ENCODE results near the gene LMCD1. TPM values are rescaled to one million over a fixed set of nuclear protein-coding genes. Genes with fewer than 3 reads are reported as not detected.

LMCD1 gene
- total and polyA plus RNA-seq, 4 donors = 33.6 to 179 (median 98.4) TPM

GRCh38 chr3:8482960-8483665 lies 18.5 kb upstream of the LMCD1 start:
- Histone ChIP-seq H3K4me1 (ENCODE audit: control insufficient read depth in 5 of 5, insufficient read depth in 5 of 5, low read length in 5 of 5) (peaks cover 6 to 26% (median 17%) of the 10 kb centered on the region in 5 donors), H3K9ac (ENCODE audit: insufficient read depth in 1 of 2, low read length in 2 of 2) (no peak overlapping the region), H3K4me3 (no peak overlapping the region), H3K27me3 (ENCODE audit: control insufficient read depth in 3 of 3, insufficient read depth in 3 of 3, low read length in 2 of 3) (no peaks in the 10 kb centered on the region), H3K9me3 (ENCODE audit: control insufficient read depth in 4 of 4, insufficient read depth in 3 of 4, low read length in 3 of 4) (peaks cover 0 to 7% (median 0%) of the 10 kb centered on the region in 4 donors), H3K36me3 (ENCODE audit: control insufficient read depth in 4 of 4, insufficient read depth in 4 of 4, low read length in 4 of 4) (no peaks in the 10 kb centered on the region), H3K27ac (ENCODE audit: low read depth in 1 of 2, low read length in 1 of 2) (peak overlapping the region; percentile 61 to 90)
- TF ChIP-seq CTCF (IDR thresholded peaks at IDR 0.05; ENCODE audit: control extremely low read depth, extremely low read depth) = no peak
- DNase-seq (peak; percentile 88 to 96 (median 93)), ATAC-seq (ENCODE audit: insufficient read depth, low FRiP score) (peak; percentile 59)
- WGBS, 2 donors = 35 to 71% methylated on average over 4 of the region's 4 CpGs

GRCh38 chr3:8484409-8485140 lies 17.0 kb upstream of the LMCD1 start:
- TF ChIP-seq CTCF (IDR thresholded peaks at IDR 0.05; ENCODE audit: control extremely low read depth, extremely low read depth) = no peak
- H3K4me1 ChIP-seq (ENCODE audit: control insufficient read depth in 5 of 5, insufficient read depth in 5 of 5, low read length in 5 of 5) = peaks cover 8 to 26% (median 17%) of the 10 kb centered on the region in 5 donors
- H3K9ac ChIP-seq (ENCODE audit: insufficient read depth in 1 of 2, low read length in 2 of 2) = no peak overlapping the region
- H3K27me3 ChIP-seq (ENCODE audit: control insufficient read depth in 3 of 3, insufficient read depth in 3 of 3, low read length in 2 of 3) = no peaks in the 10 kb centered on the region
- WGBS, 2 donors = 94 to 95% methylated on average over 5 of the region's 5 CpGs
- no peak overlapping the region for H3K4me3 ChIP-seq
- no peak for DNase-seq
- H3K9me3 ChIP-seq (ENCODE audit: control insufficient read depth in 4 of 4, insufficient read depth in 3 of 4, low read length in 3 of 4) = peaks cover 0 to 7% (median 0%) of the 10 kb centered on the region in 4 donors
- ATAC-seq (ENCODE audit: insufficient read depth, low FRiP score) = no peak
- no peaks in the 10 kb centered on the region for H3K36me3 ChIP-seq (ENCODE audit: control insufficient read depth in 4 of 4, insufficient read depth in 4 of 4, low read length in 4 of 4)
- H3K27ac ChIP-seq (ENCODE audit: low read depth in 1 of 2, low read length in 1 of 2) = peak overlapping the region in 1 of 2 donors; percentile 51

GRCh38 chr3:8485141-8485870 lies 16.3 kb upstream of the LMCD1 start:
- Histone ChIP-seq H3K36me3 (ENCODE audit: control insufficient read depth in 4 of 4, insufficient read depth in 4 of 4, low read length in 4 of 4) (no peaks in the 10 kb centered on the region), H3K27me3 (ENCODE audit: control insufficient read depth in 3 of 3, insufficient read depth in 3 of 3, low read length in 2 of 3) (no peaks in the 10 kb centered on the region), H3K9ac (ENCODE audit: insufficient read depth in 1 of 2, low read length in 2 of 2) (no peak overlapping the region), H3K4me1 (ENCODE audit: control insufficient read depth in 5 of 5, insufficient read depth in 5 of 5, low read length in 5 of 5) (peaks cover 8 to 30% (median 17%) of the 10 kb centered on the region in 5 donors), H3K27ac (ENCODE audit: low read depth in 1 of 2, low read length in 1 of 2) (no peak overlapping the region), H3K4me3 (no peak overlapping the region), H3K9me3 (ENCODE audit: control insufficient read depth in 4 of 4, insufficient read depth in 3 of 4, low read length in 3 of 4) (peaks cover 0 to 7% (median 0%) of the 10 kb centered on the region in 4 donors)
- ATAC-seq (ENCODE audit: insufficient read depth, low FRiP score) (no peak), DNase-seq (no peak)
- TF ChIP-seq CTCF (IDR thresholded peaks at IDR 0.05; ENCODE audit: control extremely low read depth, extremely low read depth) = no peak
- 82 to 83% methylated on average over 3 of the region's 3 CpGs for WGBS, 2 donors
